NT2/D1 (cell line): ENCODE results near the gene CDH20.

ENCODE experiments used
- DNase-seq: peaks from one replicate; pipeline ENCODE4 v3.0.0-alpha.2; 2011; ENCODE audit warnings: low read depth, low spot score
- H3K27me3 ChIP-seq: 2 replicates; pipeline ENCODE4 v1.6.0; 2011; ENCODE audit warnings: mild to moderate bottlenecking; ENCODE audit not compliant: insufficient read length, insufficient read depth
- H3K36me3 ChIP-seq: 2 replicates; pipeline ENCODE4 v1.6.1; 2011; ENCODE audit warnings: mild to moderate bottlenecking, low read length, mixed read lengths; ENCODE audit not compliant: insufficient read depth, insufficient read length
- H3K4me1 ChIP-seq: 2 replicates; pipeline ENCODE4 v1.5.1; 2011; ENCODE audit not compliant: insufficient read depth, insufficient read length
- H3K4me3 ChIP-seq: 2 replicates; pipeline ENCODE4 v1.5.1; 2011; ENCODE audit warnings: low read depth; ENCODE audit not compliant: insufficient read length
- H3K9ac ChIP-seq: 2 replicates; pipeline ENCODE4 v1.6.0; 2011; ENCODE audit warnings: low read depth; ENCODE audit not compliant: insufficient read length
- H3K9me3 ChIP-seq: 2 replicates; pipeline ENCODE4 v1.5.1; 2011; ENCODE audit warnings: mild to moderate bottlenecking, low read length; ENCODE audit not compliant: insufficient read depth
- SUZ12 ChIP-seq: IDR thresholded peaks from 2 replicates; pipeline ENCODE4 v1.6.1; 2011; ENCODE audit not compliant: insufficient read length, insufficient read depth; ENCODE audit errors: extremely low read depth
- YY1 ChIP-seq: IDR thresholded peaks from 2 replicates; pipeline ENCODE4 v1.6.1; 2011; ENCODE audit not compliant: insufficient read length, insufficient read depth
- ZNF274 ChIP-seq: IDR thresholded peaks from 2 replicates; pipeline ENCODE4 v1.6.1; 2011; ENCODE audit warnings: mild to moderate bottlenecking, low read depth, low read length

CDH20 gene

GRCh38 chr18:61398961-61399705 lies 65.9 kb downstream of the CDH20 start:
- Histone ChIP-seq H3K36me3 (no peaks in the 10 kb centered on the region), H3K4me1 (no peaks in the 10 kb centered on the region), H3K4me3 (no peak overlapping the region), H3K9ac (no peak overlapping the region), H3K9me3 (no peaks in the 10 kb centered on the region), H3K27me3 (no peaks in the 10 kb centered on the region)
- no peak for DNase-seq
- TF ChIP-seq ZNF274 = no peak
- no peak for TF ChIP-seq SUZ12
- TF ChIP-seq YY1 = no peak

GRCh38 chr18:61400016-61400635 lies 66.9 kb downstream of the CDH20 start:
- H3K9ac ChIP-seq = no peak overlapping the region
- H3K27me3 ChIP-seq = no peaks in the 10 kb centered on the region
- no peaks in the 10 kb centered on the region for H3K36me3 ChIP-seq
- no peak for DNase-seq
- no peak overlapping the region for H3K4me3 ChIP-seq
- TF ChIP-seq YY1 = no peak
- TF ChIP-seq SUZ12 = no peak
- no peak for TF ChIP-seq ZNF274
- H3K9me3 ChIP-seq = no peaks in the 10 kb centered on the region
- H3K4me1 ChIP-seq = no peaks in the 10 kb centered on the region

- no peak for TF ChIP-seq YY1
- no peak for TF ChIP-seq ZNF274
- TF ChIP-seq SUZ12 = no peak
These were observed 67.5 kb downstream of the CDH20 start for GRCh38 chr18:61400716-61401115.

GRCh38 chr18:61402726-61403125 lies 69.5 kb downstream of the CDH20 start:
- DNase-seq = no peak
- no peak overlapping the region for H3K4me3 ChIP-seq
- TF ChIP-seq YY1 = no peak
- no peaks in the 10 kb centered on the region for H3K9me3 ChIP-seq
- H3K36me3 ChIP-seq = no peaks in the 10 kb centered on the region
- H3K9ac ChIP-seq = no peak overlapping the region
- no peaks in the 10 kb centered on the region for H3K27me3 ChIP-seq
- no peaks in the 10 kb centered on the region for H3K4me1 ChIP-seq

More at GRCh38 chr18:61400716-61401115, 67.5 kb downstream of the CDH20 start:
- H3K4me3 ChIP-seq = no peak overlapping the region
- H3K27me3 ChIP-seq = no peaks in the 10 kb centered on the region
- no peak overlapping the region for H3K9ac ChIP-seq
- H3K9me3 ChIP-seq = no peaks in the 10 kb centered on the region
- no peaks in the 10 kb centered on the region for H3K4me1 ChIP-seq
- DNase-seq = no peak
- H3K36me3 ChIP-seq = no peaks in the 10 kb centered on the region

- H3K27me3 ChIP-seq = no peaks in the 10 kb centered on the region
- no peak overlapping the region for H3K9ac ChIP-seq
- H3K4me3 ChIP-seq = no peak overlapping the region
- TF ChIP-seq ZNF274 (no peak), YY1 (no peak), SUZ12 (no peak)
- no peaks in the 10 kb centered on the region for H3K9me3 ChIP-seq
- H3K36me3 ChIP-seq = no peaks in the 10 kb centered on the region
- no peak for DNase-seq
- H3K4me1 ChIP-seq = no peaks in the 10 kb centered on the region
These were observed 80.2 kb downstream of the CDH20 start for GRCh38 chr18:61413396-61413795.

GRCh38 chr18:61414086-61414485 lies 80.9 kb downstream of the CDH20 start:
- no peak for DNase-seq
- Histone ChIP-seq H3K27me3 (no peaks in the 10 kb centered on the region), H3K36me3 (no peaks in the 10 kb centered on the region), H3K9ac (no peak overlapping the region), H3K4me3 (no peak overlapping the region), H3K4me1 (no peaks in the 10 kb centered on the region), H3K9me3 (no peaks in the 10 kb centered on the region)
- no peak for TF ChIP-seq SUZ12
- no peak for TF ChIP-seq YY1
- no peak for TF ChIP-seq ZNF274

- no peaks in the 10 kb centered on the region for H3K9me3 ChIP-seq
These were observed 86.5 kb downstream of the CDH20 start for GRCh38 chr18:61419763-61420162.

More at GRCh38 chr18:61419763-61420162, 86.5 kb downstream of the CDH20 start:
- no peak for DNase-seq
- Histone ChIP-seq H3K27me3 (no peaks in the 10 kb centered on the region), H3K4me1 (no peaks in the 10 kb centered on the region), H3K36me3 (no peaks in the 10 kb centered on the region), H3K9ac (no peak overlapping the region), H3K4me3 (no peak overlapping the region)
- TF ChIP-seq SUZ12 (no peak), ZNF274 (no peak), YY1 (no peak)
